Trophoblast cell (in vitro differentiated cells and primary cell): ENCODE results near the gene YJEFN3. TPM values are rescaled to one million over a fixed set of nuclear protein-coding genes. Genes with fewer than 3 reads are reported as not detected.
A peak's percentile ranks its signal among the peaks of the same experiment; 100 is the strongest.

Experiments
- DNase-seq, 2 donors: peaks; one replicate each; pipeline ENCODE4 v3.0.0-alpha.2; 2016
- H2AFZ ChIP-seq: 2 replicates; pipeline ENCODE4 v1.6.1; 2013; ENCODE audit warnings: low read length, moderate library complexity, mild to moderate bottlenecking; ENCODE audit not compliant: insufficient read depth, poor library complexity
- H2AK5ac ChIP-seq: 2 replicates; pipeline ENCODE4 v1.6.1; 2013; ENCODE audit warnings: mild to moderate bottlenecking, low read length
- H2BK120ac ChIP-seq: 2 replicates; pipeline ENCODE4 v1.6.1; 2013; ENCODE audit warnings: low read length, mild to moderate bottlenecking, moderate library complexity; ENCODE audit not compliant: insufficient read depth, poor library complexity
- H2BK12ac ChIP-seq: 2 replicates; pipeline ENCODE4 v1.6.1; 2013; ENCODE audit warnings: mild to moderate bottlenecking, low read length, moderate library complexity
- H2BK5ac ChIP-seq: 2 replicates; pipeline ENCODE4 v1.6.1; 2013; ENCODE audit warnings: low read length, low read depth, moderate library complexity, mild to moderate bottlenecking; ENCODE audit not compliant: poor library complexity
- H3K14ac ChIP-seq: 2 replicates; pipeline ENCODE4 v1.6.1; 2013; ENCODE audit warnings: mild to moderate bottlenecking, low read length
- H3K18ac ChIP-seq: 2 replicates; pipeline ENCODE4 v1.6.1; 2013; ENCODE audit warnings: mild to moderate bottlenecking, low read length
- H3K23ac ChIP-seq: 2 replicates; pipeline ENCODE4 v1.6.1; 2013; ENCODE audit warnings: low read length
- H3K27ac ChIP-seq: 2 replicates; pipeline ENCODE4 v1.5.1; 2013; ENCODE audit warnings: low read depth, mild to moderate bottlenecking, inconsistent platforms, low read length, moderate library complexity
- H3K27me3 ChIP-seq: 2 replicates; pipeline ENCODE4 v1.6.1; 2013; ENCODE audit warnings: inconsistent platforms, mild to moderate bottlenecking, low read length, moderate library complexity; ENCODE audit not compliant: insufficient read depth
- H3K36me3 ChIP-seq, 2 experiments: 1 replicate in 1 of 2; 2 replicates in 1 of 2; pipeline ENCODE4 v1.6.1; 2013; ENCODE audit warnings: low read length in 2 of 2, mild to moderate bottlenecking in 2 of 2, moderate library complexity in 1 of 2; ENCODE audit not compliant: insufficient read depth in 2 of 2, control insufficient read depth in 1 of 2
- H3K4ac ChIP-seq: 2 replicates; pipeline ENCODE4 v1.6.1; 2013; ENCODE audit warnings: low read depth, mild to moderate bottlenecking, low read length, moderate library complexity
- H3K4me1 ChIP-seq, 2 experiments: 1 replicate in 1 of 2; 2 replicates in 1 of 2; pipeline ENCODE4 v1.6.1; 2013; ENCODE audit warnings: low read length in 2 of 2, mild to moderate bottlenecking in 2 of 2, moderate library complexity in 1 of 2; ENCODE audit not compliant: insufficient read depth in 2 of 2, control insufficient read depth in 1 of 2
- H3K4me2 ChIP-seq: 2 replicates; pipeline ENCODE4 v1.6.1; 2013; ENCODE audit warnings: inconsistent platforms, mild to moderate bottlenecking, low read length, moderate library complexity
- H3K4me3 ChIP-seq: 2 replicates; pipeline ENCODE4 v1.5.1; 2013; ENCODE audit warnings: mild to moderate bottlenecking, low read depth, low read length, inconsistent platforms
- H3K79me1 ChIP-seq: one replicate; pipeline ENCODE4 v1.6.1; 2013; ENCODE audit warnings: low read length
- H3K79me2 ChIP-seq: 2 replicates; pipeline ENCODE4 v1.6.1; 2013; ENCODE audit warnings: low read length, mild to moderate bottlenecking; ENCODE audit not compliant: control insufficient read depth, insufficient read depth, poor library complexity
- H3K9ac ChIP-seq: 2 replicates; pipeline ENCODE4 v1.6.1; 2013; ENCODE audit warnings: mild to moderate bottlenecking, low read length
- H3K9me3 ChIP-seq: 2 replicates; pipeline ENCODE4 v1.6.1; 2013; ENCODE audit warnings: low read depth, mild to moderate bottlenecking, control low read depth, inconsistent platforms, low read length; ENCODE audit not compliant: insufficient read depth
- H4K12ac ChIP-seq: 2 replicates; pipeline ENCODE4 v1.6.1; 2013; ENCODE audit warnings: low read depth, mild to moderate bottlenecking, low read length, moderate library complexity
- H4K8ac ChIP-seq: 2 replicates; pipeline ENCODE4 v1.6.1; 2013; ENCODE audit warnings: low read depth, mild to moderate bottlenecking, low read length, moderate library complexity
- H4K91ac ChIP-seq: one replicate; pipeline ENCODE4 v1.6.1; 2013; ENCODE audit warnings: low read depth, mild to moderate bottlenecking, low read length, moderate library complexity
- WGBS: extraction: QIAGEN DNeasy Blood & Tissue Kit; methylation state at CpG from one replicate; pipeline ENCODE4 v1.1.7; 2013; ENCODE audit warnings: missing lambda C conversion rate; ENCODE audit not compliant: insufficient read length, insufficient coverage; ENCODE audit errors: extremely low coverage; 5-methylcytosine and 5-hydroxymethylcytosine counted together
- polyA plus RNA-seq: library from polyadenylated mRNA; stranded (reverse); fragments of 200-250 nt; gene quantifications from 2 replicates; pipeline ENCODE4 v1.2.3, GENCODE V29; 2013

YJEFN3 gene
- polyA plus RNA-seq = 4.5 and 4.6 TPM in 2 replicates

GRCh38 chr19:19528721-19529490 is at the start of gene YJEFN3:
YJEFN3 (plus strand) TSS chr19:19528911; CDS start chr19:19528933, 22 bp downstream.
- Histone ChIP-seq H3K18ac (no peak within 1 kb of the TSS), H3K79me2 (no peaks in the 10 kb centered on the region), H3K4ac (no peak within 1 kb of the TSS), H3K9me3 (peaks cover 6% of the 10 kb centered on the region), H2AFZ (no peak within 1 kb of the TSS), H3K79me1 (no peaks in the 10 kb centered on the region), H3K4me3 (no peak within 1 kb of the TSS), H3K27me3 (no peaks in the 10 kb centered on the region), H3K4me2 (no peak within 1 kb of the TSS), H3K14ac (no peak within 1 kb of the TSS), H3K23ac (no peak within 1 kb of the TSS), H3K4me1 (peaks cover 0 to 5% of the 10 kb centered on the region in 2 experiments), H2AK5ac (no peak within 1 kb of the TSS), H4K12ac (no peak within 1 kb of the TSS), H2BK120ac (no peak within 1 kb of the TSS), H3K27ac (no peak within 1 kb of the TSS), H4K8ac (no peak within 1 kb of the TSS), H3K9ac (no peak within 1 kb of the TSS), H4K91ac (no peak within 1 kb of the TSS), H2BK5ac (no peak within 1 kb of the TSS), H3K36me3 (peaks cover 47 to 57% of the 10 kb centered on the region in 2 experiments), H2BK12ac (no peak within 1 kb of the TSS)
- WGBS = no CpG with 5 or more reads among the region's 50 CpGs
- peak in 1 of 2 donors; percentile 19 for DNase-seq

- Histone ChIP-seq H3K79me1 (no peaks in the 10 kb centered on the region), H3K27me3 (no peaks in the 10 kb centered on the region), H3K4me3 (no peak overlapping the region), H2BK12ac (no peak overlapping the region), H3K4me2 (no peak overlapping the region), H3K27ac (no peak overlapping the region), H3K4ac (peak overlapping the region; percentile 48), H2AFZ (no peak overlapping the region), H3K18ac (no peak overlapping the region), H4K12ac (no peak overlapping the region), H2BK120ac (no peak overlapping the region), H2BK5ac (no peak overlapping the region), H3K9me3 (no peaks in the 10 kb centered on the region), H3K79me2 (peaks cover 7% of the 10 kb centered on the region), H3K23ac (no peak overlapping the region), H3K4me1 (peaks cover 11% of the 10 kb centered on the region in 2 experiments), H3K14ac (no peak overlapping the region), H3K36me3 (peaks cover 22 to 34% of the 10 kb centered on the region in 2 experiments), H3K9ac (no peak overlapping the region), H2AK5ac (no peak overlapping the region), H4K8ac (no peak overlapping the region), H4K91ac (no peak overlapping the region)
- WGBS = no CpG with 5 or more reads among the region's 5 CpGs
- DNase-seq = no peak
Measured at GRCh38 chr19:19480688-19481087, 48.0 kb upstream of the YJEFN3 start.

GRCh38 chr19:19482809-19483596 is 45.7 kb upstream of the YJEFN3 start:
- Histone ChIP-seq H3K27me3 (no peaks in the 10 kb centered on the region), H4K12ac (no peak overlapping the region), H2AFZ (no peak overlapping the region), H3K9me3 (no peaks in the 10 kb centered on the region), H3K27ac (no peak overlapping the region), H3K4me3 (no peak overlapping the region), H3K36me3 (peaks cover 25 to 26% of the 10 kb centered on the region in 2 experiments), H3K4me1 (peaks cover 33% of the 10 kb centered on the region in 2 experiments), H3K4me2 (no peak overlapping the region), H3K18ac (no peak overlapping the region), H3K9ac (no peak overlapping the region), H2BK5ac (no peak overlapping the region), H3K79me2 (peaks cover 16% of the 10 kb centered on the region), H4K8ac (no peak overlapping the region), H3K14ac (no peak overlapping the region), H3K23ac (no peak overlapping the region), H2BK12ac (no peak overlapping the region), H4K91ac (no peak overlapping the region), H3K4ac (peak overlapping the region; percentile 10), H2AK5ac (no peak overlapping the region), H3K79me1 (peaks cover 7% of the 10 kb centered on the region), H2BK120ac (no peak overlapping the region)
- WGBS = no CpG with 5 or more reads among the region's 19 CpGs
- DNase-seq = no peak

GRCh38 chr19:19485161-19485997 is 43.3 kb upstream of the YJEFN3 start:
- H2BK5ac ChIP-seq = peak overlapping the region; percentile 22
- H4K12ac ChIP-seq = no peak overlapping the region
- no peaks in the 10 kb centered on the region for H3K27me3 ChIP-seq
- peaks cover 49 to 53% of the 10 kb centered on the region in 2 experiments for H3K4me1 ChIP-seq
- no peak overlapping the region for H2AFZ ChIP-seq
- peaks cover 24 to 25% of the 10 kb centered on the region in 2 experiments for H3K36me3 ChIP-seq
- H3K14ac ChIP-seq = no peak overlapping the region
- no peak overlapping the region for H3K4me2 ChIP-seq
- peak; percentile 80 to 82 for DNase-seq
- H4K8ac ChIP-seq = peak overlapping the region; percentile 8
- H3K23ac ChIP-seq = no peak overlapping the region
- no peak overlapping the region for H3K4me3 ChIP-seq
- H3K9ac ChIP-seq = peak overlapping the region; percentile 6
- no CpG with 5 or more reads among the region's 15 CpGs for WGBS
- H3K27ac ChIP-seq = peak overlapping the region; percentile 61
- H3K79me2 ChIP-seq = peaks cover 16% of the 10 kb centered on the region
- no peak overlapping the region for H2AK5ac ChIP-seq
- H3K18ac ChIP-seq = peak overlapping the region; percentile 48
- no peak overlapping the region for H3K4ac ChIP-seq
- H4K91ac ChIP-seq = peak overlapping the region; percentile 16
- H2BK120ac ChIP-seq = no peak overlapping the region
- H3K79me1 ChIP-seq = peaks cover 15% of the 10 kb centered on the region
- no peak overlapping the region for H2BK12ac ChIP-seq
- H3K9me3 ChIP-seq = no peaks in the 10 kb centered on the region
